ENCODE results near the gene RSRC2. TPM values are rescaled to one million over a fixed set of nuclear protein-coding genes. Genes with fewer than 3 reads are reported as not detected.

RSRC2 gene
- total and polyA plus RNA-seq, 10 donors = 39.3 to 104 (median 81.8) TPM

DNA sequence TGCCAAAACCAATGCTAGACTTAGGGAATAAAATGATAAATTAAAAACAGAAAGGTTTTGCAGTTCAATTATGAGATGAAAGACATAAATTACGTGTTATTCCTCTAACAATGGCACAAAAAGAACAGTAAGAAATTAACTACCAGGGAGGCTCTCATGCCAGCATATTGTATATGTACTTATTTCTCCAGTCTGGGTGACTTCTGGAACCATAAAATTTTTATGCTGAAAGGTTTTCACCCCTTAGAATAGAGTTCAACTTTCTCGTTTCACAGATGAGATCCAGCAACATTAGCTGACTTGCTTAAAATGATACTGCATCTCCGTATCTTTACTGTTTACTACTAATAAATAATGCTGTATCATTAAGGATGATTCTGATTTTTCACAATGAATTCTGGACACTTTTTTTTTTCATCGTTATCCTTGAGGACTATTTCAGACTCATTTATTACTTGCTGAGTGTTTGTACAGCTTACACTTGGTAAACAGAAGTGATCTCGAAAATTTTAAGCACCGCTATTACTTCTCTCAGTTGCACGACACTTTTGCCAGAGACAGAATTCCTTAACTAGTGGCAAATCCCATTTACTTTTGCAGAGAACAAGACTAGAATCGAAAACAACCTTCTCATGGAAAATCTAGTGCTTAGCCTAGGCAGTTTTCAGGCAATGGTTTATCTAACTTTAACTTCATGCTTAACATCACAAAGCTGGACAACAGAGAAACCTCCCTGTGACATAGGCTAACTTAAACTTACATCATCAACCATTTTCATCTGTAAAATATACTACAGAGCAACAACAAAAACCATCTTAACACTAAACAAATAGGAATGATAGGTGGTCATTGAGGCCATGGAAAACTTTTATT lies 2.7 kb downstream of the RSRC2 start:
- Histone ChIP-seq H3K36me3 (peaks cover 3 to 58% (median 35%) of the 10 kb centered on the region in 6 donors), H3K4me1 (peaks cover 34 to 84% (median 59%) of the 10 kb centered on the region in 6 donors), H3K4me3 (peak overlapping the region in 7 of 8 donors; percentile 2 to 90 (median 49)), H3K27ac (peak overlapping the region in 4 of 8 donors; percentile 72 to 99 (median 99)), H3K9me3 (no peaks in the 10 kb centered on the region), H3K27me3 (replicated peaks in 1 of 7) (no peaks in the 10 kb centered on the region)
- TF ChIP-seq POLR2A (IDR thresholded peaks at IDR 0.05) (no peak), POLR2AphosphoS5 (IDR thresholded peaks at IDR 0.05) (no peak)
- TF ChIP-seq, protein P1, sequence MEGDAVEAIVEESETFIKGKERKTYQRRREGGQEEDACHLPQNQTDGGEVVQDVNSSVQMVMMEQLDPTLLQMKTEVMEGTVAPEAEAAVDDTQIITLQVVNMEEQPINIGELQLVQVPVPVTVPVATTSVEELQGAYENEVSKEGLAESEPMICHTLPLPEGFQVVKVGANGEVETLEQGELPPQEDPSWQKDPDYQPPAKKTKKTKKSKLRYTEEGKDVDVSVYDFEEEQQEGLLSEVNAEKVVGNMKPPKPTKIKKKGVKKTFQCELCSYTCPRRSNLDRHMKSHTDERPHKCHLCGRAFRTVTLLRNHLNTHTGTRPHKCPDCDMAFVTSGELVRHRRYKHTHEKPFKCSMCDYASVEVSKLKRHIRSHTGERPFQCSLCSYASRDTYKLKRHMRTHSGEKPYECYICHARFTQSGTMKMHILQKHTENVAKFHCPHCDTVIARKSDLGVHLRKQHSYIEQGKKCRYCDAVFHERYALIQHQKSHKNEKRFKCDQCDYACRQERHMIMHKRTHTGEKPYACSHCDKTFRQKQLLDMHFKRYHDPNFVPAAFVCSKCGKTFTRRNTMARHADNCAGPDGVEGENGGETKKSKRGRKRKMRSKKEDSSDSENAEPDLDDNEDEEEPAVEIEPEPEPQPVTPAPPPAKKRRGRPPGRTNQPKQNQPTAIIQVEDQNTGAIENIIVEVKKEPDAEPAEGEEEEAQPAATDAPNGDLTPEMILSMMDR (IDR thresholded peaks at IDR 0.05 in 8 of 11, conservative IDR thresholded peaks at IDR 0.05 in 3 of 11) = no peak
- intact Hi-C loops (cut with DNase I; ENCODE audit: low total_unique reads) = no loop called here
- DNase-seq = no peak
- 20 to 40% (median 38%) methylated on average over 8 of the region's 8 CpGs for WGBS, 5 donors

DNA sequence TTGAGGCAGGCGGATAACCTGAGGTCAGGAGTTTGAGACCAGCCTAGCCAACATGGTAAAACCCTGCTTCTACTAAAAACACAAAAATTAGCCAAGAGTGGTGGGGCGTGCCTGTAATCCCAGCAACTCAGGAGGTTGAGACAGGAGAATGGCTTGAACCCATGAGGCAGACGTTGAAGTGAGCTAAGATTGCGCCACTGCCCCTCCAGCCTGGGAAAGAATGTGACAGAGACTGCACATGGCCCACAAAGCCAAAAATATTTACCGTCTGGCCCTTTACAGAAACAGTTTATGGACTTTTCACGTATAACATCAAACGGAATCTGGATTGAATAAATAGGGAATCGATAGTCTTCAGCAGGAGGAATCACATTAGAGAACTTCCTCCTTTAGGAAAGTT lies 3.5 kb downstream of the RSRC2 start:
- TF ChIP-seq, protein P1 (IDR thresholded peaks at IDR 0.05 in 8 of 11, conservative IDR thresholded peaks at IDR 0.05 in 3 of 11) = no peak
- TF ChIP-seq POLR2A (IDR thresholded peaks at IDR 0.05) = no peak
- no peak for TF ChIP-seq POLR2AphosphoS5 (IDR thresholded peaks at IDR 0.05)
- 49 to 61% (median 59%) methylated on average over 8 of the region's 8 CpGs for WGBS, 5 donors
- Histone ChIP-seq H3K27ac (peak overlapping the region in 3 of 8 donors; percentile 72 to 99 (median 99)), H3K9me3 (no peaks in the 10 kb centered on the region), H3K27me3 (replicated peaks in 1 of 7) (no peaks in the 10 kb centered on the region), H3K4me1 (peaks cover 34 to 84% (median 61%) of the 10 kb centered on the region in 6 donors), H3K36me3 (peaks cover 3 to 66% (median 43%) of the 10 kb centered on the region in 6 donors), H3K4me3 (peak overlapping the region in 5 of 8 donors; percentile 44 to 90 (median 49))
- DNase-seq = no peak
- intact Hi-C loops (cut with DNase I; ENCODE audit: low total_unique reads) = no loop called here

DNA sequence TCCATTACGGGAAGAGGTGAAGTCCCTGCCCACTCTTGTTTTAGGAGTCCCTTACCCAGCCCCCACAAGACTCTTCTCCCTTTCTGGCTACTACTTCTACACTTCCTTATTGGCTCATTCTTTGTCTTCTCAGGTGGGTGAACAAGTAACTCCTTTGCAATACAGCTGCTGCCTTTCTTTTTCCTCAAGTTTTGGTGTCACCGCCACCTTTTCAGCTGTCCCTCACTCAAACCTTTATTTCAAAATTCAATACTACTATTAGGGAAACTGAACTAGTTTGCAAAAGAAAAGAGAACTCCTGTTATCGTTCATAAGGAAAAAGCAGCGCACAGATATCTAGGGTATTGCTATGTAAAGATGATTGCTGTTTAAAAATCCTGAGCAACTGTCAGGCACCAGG lies 6.1 kb downstream of the RSRC2 start:
- no peak for DNase-seq
- no peak overlapping the region for H3K4me3 ChIP-seq
- WGBS, 5 donors = 95 to 96% (median 96%) methylated on average over 4 of the region's 4 CpGs
- intact Hi-C loops (cut with DNase I; ENCODE audit: low total_unique reads) = no loop called here
- no peaks in the 10 kb centered on the region for H3K9me3 ChIP-seq
- no peak for TF ChIP-seq POLR2A (IDR thresholded peaks at IDR 0.05)
- TF ChIP-seq, protein P1 (IDR thresholded peaks at IDR 0.05 in 8 of 11, conservative IDR thresholded peaks at IDR 0.05 in 3 of 11) = no peak
- no peak for TF ChIP-seq POLR2AphosphoS5 (IDR thresholded peaks at IDR 0.05)
- H3K27ac ChIP-seq = no peak overlapping the region
- H3K27me3 ChIP-seq (replicated peaks in 1 of 7) = no peaks in the 10 kb centered on the region
- peaks cover 17 to 92% (median 69%) of the 10 kb centered on the region in 6 donors for H3K36me3 ChIP-seq
- H3K4me1 ChIP-seq = peaks cover 27 to 83% (median 57%) of the 10 kb centered on the region in 6 donors

DNA sequence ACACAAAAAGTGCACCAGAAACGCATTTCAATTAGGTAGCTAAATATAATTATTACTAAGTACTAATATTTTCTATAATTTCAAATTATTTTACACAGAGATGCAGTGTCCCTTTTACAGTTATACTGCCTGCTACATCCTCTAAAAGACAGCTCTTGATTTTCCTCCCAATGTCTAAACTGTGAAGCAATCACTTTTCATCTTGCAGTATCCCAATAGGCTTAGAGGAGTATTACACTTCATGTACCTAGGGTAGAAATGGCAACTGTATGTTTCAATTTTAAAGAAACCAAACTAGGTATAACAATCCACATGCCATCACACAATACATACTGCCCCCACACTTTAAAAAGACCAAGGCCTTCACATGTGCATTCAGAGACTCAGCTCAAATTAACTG lies 7.3 kb downstream of the RSRC2 start:
- TF ChIP-seq, protein P1 (IDR thresholded peaks at IDR 0.05 in 8 of 11, conservative IDR thresholded peaks at IDR 0.05 in 3 of 11) = no peak
- no peak for TF ChIP-seq POLR2AphosphoS5 (IDR thresholded peaks at IDR 0.05)
- TF ChIP-seq POLR2A (IDR thresholded peaks at IDR 0.05) = no peak
- Histone ChIP-seq H3K9me3 (no peaks in the 10 kb centered on the region), H3K4me1 (peaks cover 21 to 79% (median 46%) of the 10 kb centered on the region in 6 donors), H3K4me3 (no peak overlapping the region), H3K27ac (no peak overlapping the region), H3K27me3 (replicated peaks in 1 of 7) (no peaks in the 10 kb centered on the region), H3K36me3 (peaks cover 17 to 98% (median 82%) of the 10 kb centered on the region in 6 donors)
- intact Hi-C loops (cut with DNase I; ENCODE audit: low total_unique reads) = no loop called here
- WGBS, 5 donors = 88 to 93% (median 92%) methylated on average over 1 of the region's 1 CpG
- no peak for DNase-seq
